EH (cell line): ENCODE data around the gene HSFX1.
"Not testable (repeated sequence)": the region's sequence is repeated elsewhere in the genome, so short reads cannot be mapped to it uniquely, and the experiment has no call there.

Source experiments
- DNase-seq: peaks from one replicate; pipeline ENCODE4 v3.0.0-alpha.2; 2015; ENCODE audit warnings: low read depth

HSFX1 gene, protein sequence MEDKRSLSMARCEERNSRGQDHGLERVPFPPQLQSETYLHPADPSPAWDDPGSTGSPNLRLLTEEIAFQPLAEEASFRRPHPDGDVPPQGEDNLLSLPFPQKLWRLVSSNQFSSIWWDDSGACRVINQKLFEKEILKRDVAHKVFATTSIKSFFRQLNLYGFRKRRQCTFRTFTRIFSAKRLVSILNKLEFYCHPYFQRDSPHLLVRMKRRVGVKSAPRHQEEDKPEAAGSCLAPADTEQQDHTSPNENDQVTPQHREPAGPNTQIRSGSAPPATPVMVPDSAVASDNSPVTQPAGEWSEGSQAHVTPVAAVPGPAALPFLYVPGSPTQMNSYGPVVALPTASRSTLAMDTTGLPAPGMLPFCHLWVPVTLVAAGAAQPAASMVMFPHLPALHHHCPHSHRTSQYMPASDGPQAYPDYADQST

GRCh38 chrX:149773768-149774167 is at the start of gene HSFX1:
Gene HSFX1, plus strand, starts transcription at chrX:149774068. Its CDS starts 614 bp downstream, at chrX:149774682.
- DNase-seq = not testable (repeated sequence)

DNA sequence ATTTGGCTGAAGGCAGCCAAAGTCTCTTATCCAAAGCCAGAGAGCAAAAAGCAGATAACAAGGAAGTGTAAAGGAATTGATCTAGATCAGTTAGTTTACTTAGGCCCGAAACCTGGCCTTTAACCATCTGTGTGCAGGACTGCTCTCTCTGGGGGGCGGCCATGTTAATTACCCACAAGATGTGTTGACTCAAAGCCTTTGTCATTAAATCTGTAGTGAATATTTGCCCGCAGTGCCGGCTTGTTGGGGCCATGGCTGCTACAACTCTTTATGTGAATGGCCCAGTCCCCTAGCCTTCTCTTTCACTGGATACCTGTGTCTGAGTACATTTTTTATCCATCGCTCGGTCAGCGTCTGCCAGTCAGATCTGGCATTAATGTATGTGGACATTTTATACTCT is 46.6 kb upstream of the HSFX1 start:
- not testable (repeated sequence) for DNase-seq

DNA sequence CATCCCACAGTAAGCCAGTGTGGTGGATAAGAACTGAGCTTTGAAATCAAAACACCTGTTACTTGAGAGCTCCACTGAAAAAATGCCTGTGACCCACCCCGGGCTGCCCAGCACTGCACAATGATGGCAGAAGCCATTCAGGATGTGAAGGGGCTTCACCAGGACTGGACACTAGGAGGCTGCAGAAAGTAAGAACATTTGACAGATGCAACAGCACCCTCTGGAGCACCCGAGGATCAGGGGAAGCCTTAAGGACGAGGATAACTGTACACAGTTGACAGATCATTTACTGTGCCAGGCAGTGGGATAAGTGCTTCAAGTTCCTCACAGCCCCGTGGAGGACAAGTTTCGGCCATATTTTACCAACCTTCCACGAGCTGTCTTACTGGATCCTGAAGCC is 31.6 kb upstream of the HSFX1 start:
- DNase-seq = not testable (repeated sequence)

DNA sequence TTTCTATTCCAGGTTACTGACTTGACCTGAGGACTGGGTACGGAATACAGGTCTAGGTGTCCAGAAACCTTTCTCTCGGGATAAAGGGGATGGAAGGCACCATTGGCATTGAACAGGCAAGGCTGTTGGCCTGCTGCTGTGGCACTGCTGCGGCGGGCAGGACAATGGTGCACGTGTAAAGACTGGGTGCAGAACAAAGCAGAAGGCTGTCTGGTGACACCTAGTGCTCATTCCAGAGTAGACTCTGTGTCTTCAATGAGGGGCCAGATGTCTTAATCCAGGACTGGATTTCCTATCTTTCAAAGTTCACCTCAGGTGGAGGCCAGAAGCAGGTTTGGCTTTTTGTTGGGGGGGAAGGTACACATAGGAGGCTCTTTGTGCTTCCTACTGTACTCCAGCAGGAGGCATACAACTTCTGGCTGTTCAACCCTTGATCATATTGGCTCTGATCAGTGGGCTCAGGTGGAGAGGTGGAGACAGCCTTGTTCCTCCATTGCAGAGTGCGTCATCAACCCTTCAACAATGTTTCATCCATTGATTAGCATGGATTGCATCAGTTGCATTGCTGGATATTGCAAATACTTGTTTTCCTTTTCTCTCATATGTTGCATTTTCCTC is 27.4 kb upstream of the HSFX1 start:
- not testable (repeated sequence) for DNase-seq

DNA sequence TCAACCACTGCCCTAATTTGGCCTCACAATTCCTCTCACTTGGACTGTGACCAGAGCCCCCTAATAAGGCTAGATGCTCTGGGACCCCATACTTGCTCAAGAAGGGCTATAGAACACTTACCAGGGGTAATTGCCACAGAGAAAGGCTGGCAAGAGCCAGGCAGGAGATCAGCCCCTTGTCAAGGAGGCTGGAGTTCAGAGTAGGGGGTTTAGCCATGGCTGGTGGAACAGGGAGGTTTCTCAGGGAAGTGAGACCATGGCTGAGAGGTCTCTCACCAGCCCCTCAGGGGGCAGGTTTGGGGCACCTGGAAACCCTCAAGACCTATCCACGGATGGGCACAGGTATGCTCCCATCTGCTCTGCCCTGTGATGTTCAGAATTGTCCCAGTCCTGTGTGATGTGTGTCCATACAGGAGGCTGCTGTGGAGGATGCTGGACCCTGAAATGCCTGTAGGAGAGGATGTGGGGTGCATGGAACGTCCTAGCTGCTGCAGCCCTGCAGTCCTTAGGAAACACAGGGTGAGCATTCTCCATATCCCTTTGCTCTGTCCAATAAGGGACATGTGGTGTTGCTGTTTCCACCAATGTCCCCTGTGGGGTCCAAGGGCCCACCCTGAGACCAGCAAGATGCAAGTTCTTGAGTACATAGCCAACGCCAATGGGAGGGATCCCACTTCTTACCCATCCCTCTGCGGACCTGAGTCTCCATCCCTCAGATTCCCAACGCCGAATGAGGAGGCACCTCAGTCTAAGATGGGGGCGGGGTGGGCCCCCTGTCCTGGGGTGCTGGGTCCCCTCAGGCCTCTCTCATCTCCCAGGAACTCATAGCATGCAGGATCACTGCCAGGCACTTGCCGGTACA is 16.4 kb upstream of the HSFX1 start:
- no peak for DNase-seq

DNA sequence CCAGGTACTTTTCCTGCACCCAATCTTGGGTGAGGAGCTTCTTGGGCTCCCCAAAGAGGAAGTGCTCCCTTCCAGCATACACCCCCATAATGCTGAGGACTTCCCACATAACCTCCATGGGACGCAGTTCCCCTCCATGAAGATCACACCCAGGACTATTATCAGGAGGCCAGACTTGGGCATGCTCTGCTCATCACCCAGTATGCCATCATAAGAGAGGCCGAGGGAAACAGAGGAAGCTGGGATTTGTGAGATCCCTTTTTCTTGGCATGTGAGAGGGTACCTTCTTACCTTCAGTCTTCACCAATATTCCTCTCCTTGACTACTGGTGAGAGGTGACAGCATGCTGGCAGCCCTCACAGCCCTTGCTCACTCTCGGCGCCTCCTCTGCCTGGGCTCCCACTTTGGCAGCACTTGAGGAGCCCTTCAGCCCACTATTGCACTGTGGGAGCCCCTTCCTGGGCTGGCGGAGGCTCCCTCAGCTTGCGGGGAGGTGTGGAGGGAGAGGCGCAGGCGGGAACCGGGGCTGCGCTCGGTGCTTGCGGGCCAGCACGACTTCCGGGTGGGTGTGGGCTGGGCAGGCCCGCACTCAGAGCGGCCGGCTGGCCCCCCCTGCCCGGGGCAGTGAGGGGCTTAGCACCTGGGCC is 15.7 kb upstream of the HSFX1 start:
- DNase-seq = no peak

DNA sequence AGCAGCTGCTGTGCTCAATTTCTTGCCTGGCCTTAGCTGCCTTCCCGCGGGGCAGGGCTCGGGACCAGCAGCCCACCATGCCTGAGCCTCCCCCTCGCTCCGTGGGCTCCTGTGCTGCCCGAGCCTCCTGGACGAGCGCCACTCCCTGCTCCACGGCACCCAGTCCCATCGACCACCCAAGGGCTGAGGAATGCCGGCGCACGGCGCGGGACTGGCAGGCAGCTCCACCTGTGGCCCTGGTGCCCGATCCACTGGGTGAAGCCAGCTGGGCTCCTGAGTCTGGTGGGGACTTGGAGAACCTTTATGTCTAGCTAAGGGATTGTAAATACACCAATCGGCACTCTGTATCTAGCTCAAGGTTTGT is 15.2 kb upstream of the HSFX1 start:
- DNase-seq = not testable (repeated sequence)

- no peak for DNase-seq
These were observed 14.0 kb upstream of the HSFX1 start for GRCh38 chrX:149759824-149760223.

DNA sequence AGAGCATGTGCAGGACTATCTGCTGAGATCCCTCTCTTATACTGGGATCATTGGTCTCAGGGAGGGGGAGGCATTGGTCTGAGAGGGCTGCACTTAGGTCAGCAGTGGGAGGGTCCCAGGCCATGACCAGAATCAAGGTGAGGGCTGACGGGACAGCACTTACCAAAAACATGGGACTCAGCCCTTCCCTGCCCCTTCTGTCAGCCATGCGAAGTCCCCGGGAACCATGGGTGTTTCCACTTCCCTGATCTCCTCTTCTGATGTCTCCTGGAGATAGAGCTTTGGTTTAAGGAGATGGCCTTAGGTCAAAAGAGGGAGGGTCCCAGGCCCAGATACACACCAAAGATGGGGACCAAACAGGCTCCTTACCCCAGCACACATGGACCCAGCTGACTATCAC is 12.9 kb upstream of the HSFX1 start:
- DNase-seq = no peak

DNA sequence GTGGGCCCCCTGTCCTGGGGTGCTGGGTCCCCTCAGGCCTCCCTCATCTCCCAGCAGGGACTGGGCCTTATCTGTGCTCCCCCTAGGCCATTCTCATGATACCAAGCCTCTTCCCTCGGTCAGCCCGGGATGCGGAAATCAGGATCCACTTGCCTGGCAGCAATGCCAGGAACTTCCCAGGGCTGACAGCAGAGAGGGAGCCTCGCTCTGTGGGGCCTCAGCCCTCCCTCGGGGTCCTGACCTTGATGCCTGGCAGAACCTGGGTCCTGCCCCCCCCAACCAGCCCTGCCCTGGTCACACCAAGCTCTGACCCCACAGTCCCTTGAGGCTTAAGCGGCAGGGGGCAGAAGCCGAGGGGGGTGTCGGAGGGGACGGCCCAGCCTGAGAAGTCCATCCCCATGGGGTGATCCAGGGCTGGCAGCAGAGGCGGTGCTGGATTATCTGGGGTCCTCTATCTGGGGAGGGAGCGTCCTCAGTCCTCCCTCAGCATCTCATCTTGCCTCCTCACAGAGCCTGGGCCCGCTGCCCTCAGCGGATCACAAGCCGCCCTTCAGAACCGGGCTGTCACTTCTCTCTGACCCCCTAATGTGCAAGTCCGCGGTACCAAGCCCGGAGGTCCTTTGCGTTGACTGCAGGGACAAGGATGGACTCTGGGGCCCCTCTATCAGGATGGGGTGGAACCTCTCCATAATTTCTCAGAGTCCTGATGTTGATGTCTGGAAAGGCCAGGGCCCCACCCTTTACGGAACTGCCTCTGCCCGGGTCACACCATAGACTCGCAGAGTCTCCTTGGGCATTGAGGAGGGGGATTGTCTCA is 11.8 kb upstream of the HSFX1 start:
- not testable (repeated sequence) for DNase-seq

DNA sequence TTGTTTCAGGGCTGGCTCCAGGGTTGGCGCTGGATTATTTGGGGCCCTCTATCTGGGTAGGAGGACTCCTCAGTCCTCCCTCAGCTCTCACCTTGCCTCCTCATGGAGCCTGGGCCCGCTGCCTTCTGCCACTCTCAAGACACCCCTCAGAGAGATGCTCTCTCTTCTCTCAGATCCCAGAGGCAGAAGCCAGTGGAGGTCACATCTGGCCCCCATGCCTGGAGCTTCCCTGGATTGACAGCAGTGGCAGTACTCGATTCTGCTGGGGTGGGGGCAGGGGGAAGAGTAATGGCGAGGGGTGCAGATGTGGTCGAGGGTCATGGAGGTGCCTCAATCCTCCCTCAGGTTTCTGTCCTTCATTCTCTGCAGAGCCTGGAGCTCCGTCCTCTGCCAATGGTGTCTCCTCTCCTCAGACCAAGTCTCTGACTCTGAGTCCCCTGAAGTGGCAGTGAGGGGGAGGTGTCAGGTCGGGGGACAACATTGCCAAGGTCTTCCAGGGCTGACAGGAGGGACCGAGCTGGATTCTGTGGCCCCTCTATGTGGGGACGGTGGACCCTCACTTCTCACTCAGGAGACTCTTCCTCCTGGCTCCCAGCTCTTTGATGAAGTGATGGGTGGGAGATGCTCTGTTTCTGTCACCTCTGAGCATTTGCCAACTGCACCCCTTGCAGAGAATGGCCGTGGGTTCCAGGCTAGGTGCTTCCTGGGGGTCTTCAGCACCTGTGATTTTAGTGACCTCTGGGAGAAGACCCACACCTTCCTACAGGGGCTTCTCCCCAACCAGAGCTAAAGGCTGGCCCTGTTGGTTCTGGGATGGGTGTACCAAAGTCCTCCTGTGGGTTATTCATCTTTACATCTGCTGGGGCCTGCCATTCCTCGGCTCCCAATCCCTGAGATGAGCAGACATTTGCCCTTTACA is 10.9 kb upstream of the HSFX1 start:
- no peak for DNase-seq

GRCh38 chrX:149770344-149770743 is 3.5 kb upstream of the HSFX1 start:
- DNase-seq = not testable (repeated sequence)

DNA sequence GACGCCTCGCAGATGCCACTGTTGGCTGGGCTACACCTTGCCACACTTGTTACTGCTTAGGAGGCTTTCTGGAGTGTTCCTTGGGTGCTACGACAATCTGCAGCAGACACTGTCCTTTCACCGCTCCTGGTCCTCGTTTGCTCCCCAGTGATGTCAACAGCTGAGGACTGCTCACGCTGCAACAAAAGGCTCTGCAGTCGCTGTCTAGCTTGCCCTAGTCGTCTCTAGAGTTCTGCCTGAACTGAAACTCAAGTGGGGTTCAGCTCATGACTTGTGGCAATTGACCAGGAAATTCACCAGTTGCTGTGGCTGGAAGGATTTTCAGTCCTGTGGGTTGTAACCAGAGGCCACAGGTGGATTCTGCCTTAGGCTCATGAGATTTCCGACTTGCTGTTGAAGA is 842 bp upstream of the HSFX1 start:
- DNase-seq = not testable (repeated sequence)

- not testable (repeated sequence) for DNase-seq
These were observed 4.1 kb downstream of the HSFX1 start for GRCh38 chrX:149777999-149778398.

- DNase-seq = not testable (repeated sequence)
These were observed 7.9 kb downstream of the HSFX1 start, which contains the start of gene MAGEA9 for GRCh38 chrX:149781727-149782126. Gene MAGEA9, plus strand, starts transcription at chrX:149781930. Its CDS starts 4,281 bp downstream, at chrX:149786211.

- DNase-seq = not testable (repeated sequence)
These were observed 21.7 kb downstream of the HSFX1 start for GRCh38 chrX:149795531-149795930.

GRCh38 chrX:149799095-149799714 is 25.3 kb downstream of the HSFX1 start:
- DNase-seq = no peak

- DNase-seq = no peak
These were observed 26.1 kb downstream of the HSFX1 start for GRCh38 chrX:149799938-149800337.

GRCh38 chrX:149803458-149804062 is 29.7 kb downstream of the HSFX1 start:
- no peak for DNase-seq
